ENCODE results near the gene ZBTB22. TPM values are rescaled to one million over a fixed set of nuclear protein-coding genes. Genes with fewer than 3 reads are reported as not detected.

Gene ZBTB22
- total RNA-seq, 1 experiment from 2014 or later, result 11.7 TPM

- Histone ChIP-seq H3K4me1 (ENCODE audit: control insufficient read depth in 1 of 2, insufficient read depth in 2 of 2, low read length in 2 of 2) (peaks cover 22 to 40% of the 10 kb centered on the region in 2 experiments), H4K20me1 (ENCODE audit: insufficient read depth) (peaks cover 3% of the 10 kb centered on the region; the same call in 1 of the 2 replicates), H3K36me3 (ENCODE audit: control insufficient read depth in 1 of 2, insufficient read depth in 2 of 2, low read length in 2 of 2) (peaks cover 22 to 43% of the 10 kb centered on the region in 2 experiments; a peak in 3 of 4 replicates), H3K79me2 (ENCODE audit: insufficient read depth, low read length) (peaks cover 10% of the 10 kb centered on the region), H3K4me3 (replicated peaks in 1 of 2; ENCODE audit: low read depth in 1 of 2, low read length in 2 of 2) (no peak overlapping the region), H3K4me2 (ENCODE audit: low read length) (peak overlapping the region; percentile 30; the same call in 1 of the 2 replicates), H3K9me3 (ENCODE audit: control insufficient read depth in 1 of 2, insufficient read depth in 1 of 2, low read depth in 1 of 2, low read length in 2 of 2) (no peaks in the 10 kb centered on the region), H3K27me3 (ENCODE audit: insufficient read depth, low read length) (no peaks in the 10 kb centered on the region), H3K9me2 (ENCODE audit: insufficient read depth) (no peaks in the 10 kb centered on the region), H3K9ac (ENCODE audit: low read length) (peak overlapping the region; percentile 36), H2AFZ (ENCODE audit: low read depth, low read length, poor library complexity, severe bottlenecking) (no peak overlapping the region), H3K27ac (ENCODE audit: low read depth, low read length) (peak overlapping the region; percentile 82)
- ATAC-seq, result no peak
- ChIA-PET POLR2A (no interaction called here), CTCF (no interaction called here), RAD21 (ENCODE audit: low non-redundant PET in 1 of 2, low total read pairs in 2 of 2, uncharacterized antibody in 2 of 2, unreplicated experiment in 2 of 2) (no interaction called here)
- intact Hi-C loops (cut with micrococcal nuclease), result loop anchor here (1.0 kb wide), 1 partner anchor 127 kb away; no protein-coding TSS in a partner anchor
- TF ChIP-seq REST (IDR thresholded peaks at IDR 0.05; ENCODE audit: low read depth) (no peak), CEBPB (IDR thresholded peaks at IDR 0.05; ENCODE audit: low read depth) (no peak), POLR2AphosphoS5 (IDR thresholded peaks at IDR 0.05; ENCODE audit: low read depth, low read length) (no peak), SP1 (IDR thresholded peaks at IDR 0.05; ENCODE audit: low read depth) (no peak), SRF (IDR thresholded peaks at IDR 0.05; ENCODE audit: low read depth) (no peak), FOSL1 (IDR thresholded peaks at IDR 0.05; ENCODE audit: low read depth) (no peak), ZNF274 (IDR thresholded peaks at IDR 0.05; ENCODE audit: low read depth, low read length) (no peak), JUND (IDR thresholded peaks at IDR 0.05) (no peak), EZH2phosphoT487 (IDR thresholded peaks at IDR 0.05; ENCODE audit: borderline replicate concordance) (no peak), EGR1 (IDR thresholded peaks at IDR 0.05; ENCODE audit: low read depth) (no peak), RAD21 (IDR thresholded peaks at IDR 0.05; ENCODE audit: low read depth) (no peak), CBX3 (IDR thresholded peaks at IDR 0.05; ENCODE audit: low read depth) (no peak), SIN3A (IDR thresholded peaks at IDR 0.05; ENCODE audit: low read depth) (no peak), POLR2A (IDR thresholded peaks at IDR 0.05; ENCODE audit: borderline replicate concordance, extremely low read depth, insufficient read depth, insufficient read length) (no peak), YY1 (IDR thresholded peaks at IDR 0.05; ENCODE audit: extremely low read depth, insufficient replicate concordance, low read depth, low read length) (no peak), ELF1 (IDR thresholded peaks at IDR 0.05; ENCODE audit: borderline replicate concordance, low read depth) (no peak)
- TF ChIP-seq, protein P1, sequence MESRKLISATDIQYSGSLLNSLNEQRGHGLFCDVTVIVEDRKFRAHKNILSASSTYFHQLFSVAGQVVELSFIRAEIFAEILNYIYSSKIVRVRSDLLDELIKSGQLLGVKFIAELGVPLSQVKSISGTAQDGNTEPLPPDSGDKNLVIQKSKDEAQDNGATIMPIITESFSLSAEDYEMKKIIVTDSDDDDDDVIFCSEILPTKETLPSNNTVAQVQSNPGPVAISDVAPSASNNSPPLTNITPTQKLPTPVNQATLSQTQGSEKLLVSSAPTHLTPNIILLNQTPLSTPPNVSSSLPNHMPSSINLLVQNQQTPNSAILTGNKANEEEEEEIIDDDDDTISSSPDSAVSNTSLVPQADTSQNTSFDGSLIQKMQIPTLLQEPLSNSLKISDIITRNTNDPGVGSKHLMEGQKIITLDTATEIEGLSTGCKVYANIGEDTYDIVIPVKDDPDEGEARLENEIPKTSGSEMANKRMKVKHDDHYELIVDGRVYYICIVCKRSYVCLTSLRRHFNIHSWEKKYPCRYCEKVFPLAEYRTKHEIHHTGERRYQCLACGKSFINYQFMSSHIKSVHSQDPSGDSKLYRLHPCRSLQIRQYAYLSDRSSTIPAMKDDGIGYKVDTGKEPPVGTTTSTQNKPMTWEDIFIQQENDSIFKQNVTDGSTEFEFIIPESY (IDR thresholded peaks at IDR 0.05; ENCODE audit: extremely low read depth, insufficient replicate concordance, low read length), result no peak
- TF ChIP-seq, protein P2, sequence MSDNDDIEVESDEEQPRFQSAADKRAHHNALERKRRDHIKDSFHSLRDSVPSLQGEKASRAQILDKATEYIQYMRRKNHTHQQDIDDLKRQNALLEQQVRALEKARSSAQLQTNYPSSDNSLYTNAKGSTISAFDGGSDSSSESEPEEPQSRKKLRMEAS (IDR thresholded peaks at IDR 0.05), result no peak
- TF ChIP-seq, protein P3, sequence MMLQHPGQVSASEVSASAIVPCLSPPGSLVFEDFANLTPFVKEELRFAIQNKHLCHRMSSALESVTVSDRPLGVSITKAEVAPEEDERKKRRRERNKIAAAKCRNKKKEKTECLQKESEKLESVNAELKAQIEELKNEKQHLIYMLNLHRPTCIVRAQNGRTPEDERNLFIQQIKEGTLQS (IDR thresholded peaks at IDR 0.05), result no peak
- no peak for DNase-seq (ENCODE audit: low read depth, low spot score)
- no TSS peak for BruUV-seq (replicated peaks)
Measured at GRCh38 chr6:33280539-33280938, 37.0 kb downstream of the ZBTB22 start.
